CD4-positive, alpha-beta T cell (primary cell): Measurements from ENCODE around the gene HRH3. TPM values are rescaled to one million over a fixed set of nuclear protein-coding genes. Genes with fewer than 3 reads are reported as not detected.
A peak's percentile ranks its signal among the peaks of the same experiment; 100 is the strongest.

Experiments used
- ATAC-seq: fragments of 200-7000 bp; cut with Tn5 transposase; one replicate; pipeline ENCODE4 v1.10.0; 2022; ENCODE audit warnings: mild to moderate bottlenecking; ENCODE audit not compliant: poor library complexity
- CTCF ChIA-PET: fragments of 350-600 bp; sonication (Branson Sonifier 250); formaldehyde crosslinking; loops from one replicate; lab custom pipeline; 2021; ENCODE audit warnings: antibody characterized with exemption, inconsistent platforms; lab: Charles Lee
- POLR2A ChIA-PET: fragments of 350-600 bp; sonication (Branson Sonifier 250); formaldehyde crosslinking; loops from one replicate; lab custom pipeline; 2021; ENCODE audit warnings: antibody characterized with exemption, inconsistent platforms; lab: Charles Lee
- DNase-seq, 14 experiments: peaks; one replicate each; pipeline ENCODE4 v3.0.0-alpha.2; 2013 to 2020; ENCODE audit warnings: mixed read lengths in 2 of 14
- H3K27ac ChIP-seq, 2 donors: one replicate each; pipeline versions ENCODE4 v1.5.1 to v1.7.0; 2013; ENCODE audit warnings: low read length in 2 of 2, low read depth in 1 of 2, mild to moderate bottlenecking in 1 of 2
- H3K27me3 ChIP-seq, 2 experiments: 1 replicate in 1 of 2; 2 replicates in 1 of 2; pipeline versions ENCODE4 v1.6.1 to v1.7.0; 2013; ENCODE audit warnings: low read length in 2 of 2, control low read depth in 1 of 2, mild to moderate bottlenecking in 1 of 2, moderate library complexity in 1 of 2; ENCODE audit not compliant: insufficient read depth in 2 of 2, control insufficient read depth in 1 of 2
- H3K36me3 ChIP-seq: one replicate; pipeline ENCODE4 v1.6.1; 2013; ENCODE audit warnings: low read length, control low read depth; ENCODE audit not compliant: insufficient read depth
- H3K4me1 ChIP-seq: one replicate; pipeline ENCODE4 v1.6.1; 2013; ENCODE audit warnings: low read length, control low read depth; ENCODE audit not compliant: insufficient read depth
- H3K4me3 ChIP-seq: one replicate; pipeline ENCODE4 v1.5.1; 2013; ENCODE audit warnings: mild to moderate bottlenecking, low read length, moderate library complexity
- H3K9me3 ChIP-seq, 2 experiments: 1 replicate in 1 of 2; 2 replicates in 1 of 2; pipeline versions ENCODE4 v1.6.1 to v1.7.0; 2013; ENCODE audit warnings: low read length in 2 of 2, mild to moderate bottlenecking in 2 of 2, control low read depth in 1 of 2, moderate library complexity in 1 of 2; ENCODE audit not compliant: control insufficient read depth in 1 of 2, insufficient read depth in 1 of 2
- H3K27ac Mint-ChIP-seq: one replicate; pipeline ENCODE4 v1.8.0; 2020; ENCODE audit warnings: mixed read lengths
- H3K27me3 Mint-ChIP-seq: one replicate; pipeline ENCODE4 v1.8.0; 2021; ENCODE audit warnings: mixed read lengths
- H3K36me3 Mint-ChIP-seq: one replicate; pipeline ENCODE4 v1.8.0; 2021; ENCODE audit warnings: low read depth, mixed read lengths
- H3K4me1 Mint-ChIP-seq: one replicate; pipeline ENCODE4 v1.8.0; 2021; ENCODE audit warnings: low read depth, mixed read lengths
- H3K4me3 Mint-ChIP-seq: one replicate; pipeline ENCODE4 v1.8.0; 2020; ENCODE audit warnings: mild to moderate bottlenecking, mixed read lengths
- H3K9me3 Mint-ChIP-seq: one replicate; pipeline ENCODE4 v1.8.0; 2020; ENCODE audit warnings: mixed read lengths
- intact Hi-C, 2 experiments: fragments of 100-400 bp; cut with DNase I in 1 of 2; cut with micrococcal nuclease in 1 of 2; formaldehyde crosslinking; loops; one replicate each; pipeline versions ENCODE4 v1.15.1 to v1.9.0; 2023 to 2025; cut with DNase I, micrococcal nuclease
- total RNA-seq, 174 experiments: library from RNA in 2 of 174; stranded (reverse) in 2 of 174; gene quantifications; one replicate each; pipeline ENCODE4 v1.2.3 and lab custom pipeline; 2021 to 2026
- TF ChIP-seq, protein P1 (sequence below): fragments of 200-600 bp; IDR thresholded peaks from one replicate; pipeline ENCODE4 v1.8.0; 2022; ENCODE audit warnings: antibody characterized with exemption, mild to moderate bottlenecking

Gene HRH3
- total RNA-seq, 2 experiments from 2014 or later = not detected

DNA sequence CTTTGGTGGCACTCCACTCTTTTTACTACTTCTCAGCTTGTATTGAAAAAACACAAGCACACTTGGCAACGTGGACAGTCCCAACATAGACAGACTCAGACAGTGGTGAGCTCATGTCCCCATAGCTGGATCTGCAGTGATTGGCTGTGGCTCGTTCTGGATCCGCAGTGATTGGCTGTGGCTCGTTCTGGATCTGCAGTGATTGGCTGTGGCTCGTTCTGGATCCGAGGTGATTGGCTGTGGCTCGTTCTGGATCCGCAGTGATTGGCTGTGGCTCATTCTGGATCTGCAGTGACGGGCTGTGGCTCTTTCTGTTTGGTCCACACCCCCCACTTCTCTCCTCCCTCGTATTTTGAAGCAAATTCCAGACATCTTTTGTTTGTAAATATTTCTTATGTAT is 46.3 kb upstream of the HRH3 start:
- CTCF ChIA-PET = interaction anchor here (0.5 kb wide), 1 partner anchor 15 kb away, joined by 4 read pairs; no protein-coding TSS in a partner anchor
- H3K9me3 ChIP-seq = no peaks in the 10 kb centered on the region
- H3K4me1 ChIP-seq = no peaks in the 10 kb centered on the region
- no peak overlapping the region for H3K27ac ChIP-seq
- no peaks in the 10 kb centered on the region for H3K9me3 Mint-ChIP-seq
- ATAC-seq (no peak), DNase-seq (peak in 2 of 14 experiments; percentile 12 to 33)
- H3K4me3 Mint-ChIP-seq = no peak overlapping the region
- no peaks in the 10 kb centered on the region for H3K27me3 Mint-ChIP-seq
- POLR2A ChIA-PET = no interaction called here
- H3K4me1 Mint-ChIP-seq = no peaks in the 10 kb centered on the region
- no peaks in the 10 kb centered on the region for H3K27me3 ChIP-seq
- H3K4me3 ChIP-seq = no peak overlapping the region
- TF ChIP-seq, protein P1, sequence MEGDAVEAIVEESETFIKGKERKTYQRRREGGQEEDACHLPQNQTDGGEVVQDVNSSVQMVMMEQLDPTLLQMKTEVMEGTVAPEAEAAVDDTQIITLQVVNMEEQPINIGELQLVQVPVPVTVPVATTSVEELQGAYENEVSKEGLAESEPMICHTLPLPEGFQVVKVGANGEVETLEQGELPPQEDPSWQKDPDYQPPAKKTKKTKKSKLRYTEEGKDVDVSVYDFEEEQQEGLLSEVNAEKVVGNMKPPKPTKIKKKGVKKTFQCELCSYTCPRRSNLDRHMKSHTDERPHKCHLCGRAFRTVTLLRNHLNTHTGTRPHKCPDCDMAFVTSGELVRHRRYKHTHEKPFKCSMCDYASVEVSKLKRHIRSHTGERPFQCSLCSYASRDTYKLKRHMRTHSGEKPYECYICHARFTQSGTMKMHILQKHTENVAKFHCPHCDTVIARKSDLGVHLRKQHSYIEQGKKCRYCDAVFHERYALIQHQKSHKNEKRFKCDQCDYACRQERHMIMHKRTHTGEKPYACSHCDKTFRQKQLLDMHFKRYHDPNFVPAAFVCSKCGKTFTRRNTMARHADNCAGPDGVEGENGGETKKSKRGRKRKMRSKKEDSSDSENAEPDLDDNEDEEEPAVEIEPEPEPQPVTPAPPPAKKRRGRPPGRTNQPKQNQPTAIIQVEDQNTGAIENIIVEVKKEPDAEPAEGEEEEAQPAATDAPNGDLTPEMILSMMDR = no peak
- peaks cover 58% of the 10 kb centered on the region for H3K36me3 ChIP-seq
- no peak overlapping the region for H3K27ac Mint-ChIP-seq
- intact Hi-C loops = no loop called here
- peaks cover 65% of the 10 kb centered on the region for H3K36me3 Mint-ChIP-seq

DNA sequence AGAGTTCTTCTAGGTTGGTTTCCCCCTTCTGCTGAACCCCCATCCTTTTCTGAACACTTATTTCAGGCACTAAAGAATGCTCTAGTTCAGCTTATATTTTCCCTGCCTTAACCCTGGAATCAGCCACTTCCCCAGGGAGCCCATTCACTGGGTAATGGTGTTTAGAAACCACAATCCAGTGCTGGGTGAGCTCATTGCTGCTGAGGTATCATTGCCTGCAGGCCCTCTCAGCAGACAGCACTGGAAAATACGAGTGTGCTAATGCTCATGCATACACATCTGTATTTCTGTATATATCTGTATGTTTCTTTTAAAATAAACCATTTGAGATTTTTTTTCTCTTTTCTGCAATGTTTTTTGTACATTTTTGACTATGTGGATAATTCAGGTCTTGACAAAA is 45.3 kb upstream of the HRH3 start:
- no peak overlapping the region for H3K27ac ChIP-seq
- CTCF ChIA-PET = no interaction called here
- H3K36me3 ChIP-seq = peaks cover 65% of the 10 kb centered on the region
- no peak for DNase-seq
- ATAC-seq = no peak
- Mint-ChIP-seq H3K27me3 (no peaks in the 10 kb centered on the region), H3K4me3 (no peak overlapping the region), H3K4me1 (no peaks in the 10 kb centered on the region), H3K27ac (no peak overlapping the region), H3K9me3 (no peaks in the 10 kb centered on the region), H3K36me3 (peaks cover 73% of the 10 kb centered on the region)
- POLR2A ChIA-PET = no interaction called here
- no peaks in the 10 kb centered on the region for H3K27me3 ChIP-seq
- no peaks in the 10 kb centered on the region for H3K4me1 ChIP-seq
- intact Hi-C loops = no loop called here
- H3K9me3 ChIP-seq = no peaks in the 10 kb centered on the region
- H3K4me3 ChIP-seq = no peak overlapping the region
- TF ChIP-seq, protein P1 = no peak

DNA sequence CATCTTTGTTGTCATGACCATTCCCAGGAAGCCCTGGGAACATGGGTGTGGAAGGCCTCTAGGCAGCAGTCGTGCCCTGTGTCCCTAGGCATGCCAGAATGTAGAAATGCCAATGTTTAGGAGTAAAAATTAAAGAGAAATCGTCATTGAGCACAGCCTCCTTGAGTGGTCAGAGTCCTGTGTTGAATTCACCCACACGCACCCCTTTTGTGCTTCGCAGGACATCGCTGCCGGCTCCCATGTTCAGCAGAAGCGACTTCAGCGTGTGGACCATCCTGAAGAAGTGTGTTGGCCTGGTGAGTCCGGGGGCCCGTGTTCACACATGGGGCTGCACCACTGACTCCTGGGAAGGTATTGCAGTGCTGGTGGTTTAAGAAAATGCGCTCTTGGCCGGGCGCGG is 43.3 kb upstream of the HRH3 start:
- no peak for DNase-seq
- intact Hi-C loops = no loop called here
- Histone ChIP-seq H3K9me3 (no peaks in the 10 kb centered on the region), H3K27me3 (no peaks in the 10 kb centered on the region), H3K4me3 (no peak overlapping the region), H3K4me1 (no peaks in the 10 kb centered on the region), H3K36me3 (peaks cover 80% of the 10 kb centered on the region), H3K27ac (no peak overlapping the region)
- no peaks in the 10 kb centered on the region for H3K4me1 Mint-ChIP-seq
- H3K9me3 Mint-ChIP-seq = no peaks in the 10 kb centered on the region
- H3K27me3 Mint-ChIP-seq = no peaks in the 10 kb centered on the region
- POLR2A ChIA-PET = no interaction called here
- no peak overlapping the region for H3K4me3 Mint-ChIP-seq
- TF ChIP-seq, protein P1 = no peak
- H3K36me3 Mint-ChIP-seq = peaks cover 76% of the 10 kb centered on the region
- ATAC-seq = no peak
- CTCF ChIA-PET = no interaction called here
- no peak overlapping the region for H3K27ac Mint-ChIP-seq
